ENCODE measurements around the gene PLCB4. TPM values are rescaled to one million over a fixed set of nuclear protein-coding genes. Genes with fewer than 3 reads are reported as not detected.

PLCB4 gene
- total and polyA plus RNA-seq, 7 donors: 0.90 to 6.7 (median 2.1) TPM

GRCh38 chr20:9028419-9028818 lies 40.5 kb upstream of the PLCB4 start:
- DNase-seq (no peak), ATAC-seq (no peak)
- Histone ChIP-seq H3K27me3 (ENCODE audit: insufficient read depth in 3 of 3, low read length in 2 of 3) (no peaks in the 10 kb centered on the region), H3K4me1 (no peaks in the 10 kb centered on the region), H3K36me3 (ENCODE audit: insufficient read depth in 1 of 2, low read depth in 1 of 2) (no peaks in the 10 kb centered on the region), H3K27ac (no peak overlapping the region), H3K4me3 (no peak overlapping the region), H3K9me3 (no peaks in the 10 kb centered on the region)
- WGBS, 3 donors: 65 to 81% (median 75%) methylated on average over 3 of the region's 3 CpGs
- no peak for TF ChIP-seq CTCF (IDR thresholded peaks at IDR 0.05)
- intact Hi-C loops (cut with DNase I): no loop called here

GRCh38 chr20:9031991-9032390 lies 36.9 kb upstream of the PLCB4 start:
- H3K27me3 ChIP-seq (ENCODE audit: insufficient read depth in 3 of 3, low read length in 2 of 3): no peaks in the 10 kb centered on the region
- H3K4me1 ChIP-seq: no peaks in the 10 kb centered on the region
- no peak overlapping the region for H3K4me3 ChIP-seq
- TF ChIP-seq CTCF (IDR thresholded peaks at IDR 0.05): no peak
- intact Hi-C loops (cut with DNase I): no loop called here
- H3K9me3 ChIP-seq: no peaks in the 10 kb centered on the region
- DNase-seq (no peak), ATAC-seq (no peak)
- no peaks in the 10 kb centered on the region for H3K36me3 ChIP-seq (ENCODE audit: insufficient read depth in 1 of 2, low read depth in 1 of 2)
- no peak overlapping the region for H3K27ac ChIP-seq
- 73 to 78% (median 74%) methylated on average over 8 of the region's 8 CpGs for WGBS, 3 donors

- no peak for DNase-seq
- H3K27ac ChIP-seq: no peak overlapping the region
- no peak for TF ChIP-seq CTCF (IDR thresholded peaks at IDR 0.05)
- 93 to 98% (median 94%) methylated on average over 4 of the region's 4 CpGs for WGBS, 3 donors
- H3K27me3 ChIP-seq (ENCODE audit: insufficient read depth in 3 of 3, low read length in 2 of 3): no peaks in the 10 kb centered on the region
- no peaks in the 10 kb centered on the region for H3K9me3 ChIP-seq
- H3K4me3 ChIP-seq: no peak overlapping the region
- no peak for ATAC-seq
- intact Hi-C loops (cut with DNase I): no loop called here
- H3K36me3 ChIP-seq (ENCODE audit: insufficient read depth in 1 of 2, low read depth in 1 of 2): no peaks in the 10 kb centered on the region
- no peaks in the 10 kb centered on the region for H3K4me1 ChIP-seq
These were observed 36.1 kb upstream of the PLCB4 start for GRCh38 chr20:9032758-9033157.

- H3K27me3 ChIP-seq (ENCODE audit: insufficient read depth in 3 of 3, low read length in 2 of 3): no peaks in the 10 kb centered on the region
- H3K9me3 ChIP-seq: no peaks in the 10 kb centered on the region
- no peak overlapping the region for H3K4me3 ChIP-seq
- WGBS, 3 donors: 39 to 55% (median 47%) methylated on average over 3 of the region's 3 CpGs
- intact Hi-C loops (cut with DNase I): no loop called here
- no peak for TF ChIP-seq CTCF (IDR thresholded peaks at IDR 0.05)
- no peaks in the 10 kb centered on the region for H3K4me1 ChIP-seq
- H3K27ac ChIP-seq: no peak overlapping the region
- no peaks in the 10 kb centered on the region for H3K36me3 ChIP-seq (ENCODE audit: insufficient read depth in 1 of 2, low read depth in 1 of 2)
- ATAC-seq (peak in 2 of 4 donors; percentile 23 to 54), DNase-seq (no peak)
These were observed 33.8 kb upstream of the PLCB4 start for GRCh38 chr20:9035126-9035525.

- Histone ChIP-seq H3K27ac (no peak overlapping the region), H3K36me3 (ENCODE audit: insufficient read depth in 1 of 2, low read depth in 1 of 2) (no peaks in the 10 kb centered on the region), H3K9me3 (no peaks in the 10 kb centered on the region), H3K27me3 (ENCODE audit: insufficient read depth in 3 of 3, low read length in 2 of 3) (no peaks in the 10 kb centered on the region), H3K4me3 (no peak overlapping the region), H3K4me1 (no peaks in the 10 kb centered on the region)
- TF ChIP-seq CTCF (IDR thresholded peaks at IDR 0.05): no peak
- intact Hi-C loops (cut with DNase I): no loop called here
- WGBS, 3 donors: 85 to 94% (median 89%) methylated on average over 1 of the region's 1 CpG
- ATAC-seq (no peak), DNase-seq (no peak)
These were observed 32.3 kb upstream of the PLCB4 start for GRCh38 chr20:9036593-9036992.

Data from psoas muscle (tissue), 8 donors.